Thymus (tissue), 11 donors: Measurements from ENCODE around the gene LYZL1. TPM values are rescaled to one million over a fixed set of nuclear protein-coding genes. Genes with fewer than 3 reads are reported as not detected.
"Not testable (repeated sequence)": the region's sequence is repeated elsewhere in the genome, so short reads cannot be mapped to it uniquely, and the experiment has no call there.

ENCODE experiments used
- DNase-seq, 9 donors: peaks; one replicate each; pipeline ENCODE4 v3.0.0-alpha.2; 2013; ENCODE audit warnings: low spot score in 9 of 9, low read depth in 6 of 9, missing footprints in 1 of 9
- H3K27ac ChIP-seq, 2 donors: one replicate each; pipeline ENCODE4 v1.5.1; 2013; ENCODE audit warnings: control low read depth in 1 of 2, low read depth in 1 of 2, low read length in 1 of 2, mild to moderate bottlenecking in 1 of 2, moderate library complexity in 1 of 2
- H3K27me3 ChIP-seq, 2 donors: one replicate each; pipeline ENCODE4 v1.5.1; 2013; ENCODE audit warnings: low read length in 1 of 2; ENCODE audit not compliant: control insufficient read depth in 2 of 2, insufficient read depth in 1 of 2
- H3K36me3 ChIP-seq, 2 donors: one replicate each; pipeline ENCODE4 v1.5.1; 2013; ENCODE audit warnings: low read length in 1 of 2, mild to moderate bottlenecking in 1 of 2, moderate library complexity in 1 of 2; ENCODE audit not compliant: control insufficient read depth in 2 of 2, insufficient read depth in 2 of 2
- H3K4me1 ChIP-seq, 2 donors: one replicate each; pipeline ENCODE4 v1.5.1; 2013; ENCODE audit warnings: low read length in 2 of 2; ENCODE audit not compliant: control insufficient read depth in 2 of 2, insufficient read depth in 2 of 2
- H3K4me3 ChIP-seq, 2 donors: one replicate each; pipeline ENCODE4 v1.5.1; 2013; ENCODE audit warnings: low read length in 2 of 2, control low read depth in 1 of 2, mild to moderate bottlenecking in 1 of 2
- H3K9me3 ChIP-seq, 2 donors: one replicate each; pipeline ENCODE4 v1.5.1; 2013; ENCODE audit warnings: low read length in 1 of 2, mild to moderate bottlenecking in 1 of 2; ENCODE audit not compliant: control insufficient read depth in 2 of 2, insufficient read depth in 1 of 2
- WGBS: extraction: QIAGEN DNeasy Blood & Tissue Kit; methylation state at CpG from one replicate; pipeline ENCODE4 v1.1.7; 2013; 5-methylcytosine and 5-hydroxymethylcytosine counted together
- polyA plus RNA-seq: library from polyadenylated mRNA; stranded (reverse); fragments of 200-250 nt; gene quantifications from one replicate; pipeline ENCODE4 v1.2.3, GENCODE V29; 2013
- total RNA-seq: library from RNA; stranded (reverse); fragments of 120-200 nt; gene quantifications from one replicate; pipeline ENCODE4 v1.2.4, GENCODE V29; 2013
- donor health status: healthy.

LYZL1 gene
- total and polyA plus RNA-seq, 2 donors, result not detected

- Histone ChIP-seq H3K27me3 (no peaks in the 10 kb centered on the region), H3K4me1 (peaks cover 0 to 4% of the 10 kb centered on the region in 2 donors), H3K9me3 (no peaks in the 10 kb centered on the region), H3K4me3 (no peak overlapping the region), H3K27ac (no peak overlapping the region), H3K36me3 (no peaks in the 10 kb centered on the region)
- WGBS, result 94% methylated on average over 9 of the region's 9 CpGs
- DNase-seq, result no peak
These were observed 57.6 kb downstream of the LYZL1 start for GRCh38 chr10:29346296-29347001.

GRCh38 chr10:29348836-29349235, 60.0 kb downstream of the LYZL1 start:
- no peaks in the 10 kb centered on the region for H3K9me3 ChIP-seq
- no peaks in the 10 kb centered on the region for H3K27me3 ChIP-seq
- H3K36me3 ChIP-seq, result no peaks in the 10 kb centered on the region
- H3K27ac ChIP-seq, result no peak overlapping the region
- H3K4me1 ChIP-seq, result peaks cover 0 to 2% of the 10 kb centered on the region in 2 donors
- 77% methylated on average over 5 of the region's 5 CpGs for WGBS
- no peak overlapping the region for H3K4me3 ChIP-seq
- no peak for DNase-seq

GRCh38 chr10:29353305-29353704, 64.4 kb downstream of the LYZL1 start:
- WGBS, result 91% methylated on average over 3 of the region's 3 CpGs

GRCh38 chr10:29353887-29354561, 65.2 kb downstream of the LYZL1 start:
- Histone ChIP-seq H3K36me3 (no peaks in the 10 kb centered on the region), H3K27me3 (no peaks in the 10 kb centered on the region), H3K4me3 (no peak overlapping the region), H3K9me3 (no peaks in the 10 kb centered on the region), H3K27ac (no peak overlapping the region), H3K4me1 (no peaks in the 10 kb centered on the region)
- WGBS, result 98% methylated on average over 3 of the region's 3 CpGs
- no peak for DNase-seq

More at GRCh38 chr10:29353305-29353704, 64.4 kb downstream of the LYZL1 start:
- H3K36me3 ChIP-seq, result no peaks in the 10 kb centered on the region
- no peak overlapping the region for H3K27ac ChIP-seq
- no peaks in the 10 kb centered on the region for H3K9me3 ChIP-seq
- no peak for DNase-seq
- no peaks in the 10 kb centered on the region for H3K4me1 ChIP-seq
- H3K4me3 ChIP-seq, result no peak overlapping the region
- no peaks in the 10 kb centered on the region for H3K27me3 ChIP-seq

GRCh38 chr10:29355411-29355991, 66.6 kb downstream of the LYZL1 start:
- Histone ChIP-seq H3K27me3 (no peaks in the 10 kb centered on the region), H3K36me3 (no peaks in the 10 kb centered on the region), H3K27ac (no peak overlapping the region), H3K4me1 (no peaks in the 10 kb centered on the region), H3K4me3 (no peak overlapping the region), H3K9me3 (no peaks in the 10 kb centered on the region)
- DNase-seq, result no peak
- WGBS, result 72% methylated on average over 6 of the region's 6 CpGs

GRCh38 chr10:29356931-29357330, 68.1 kb downstream of the LYZL1 start:
- no peaks in the 10 kb centered on the region for H3K27me3 ChIP-seq
- whole genome bisulfite sequencing, result 98% methylated on average over 2 of the region's 2 CpGs
- no peak for DNase-seq

GRCh38 chr10:29358010-29358616, 69.2 kb downstream of the LYZL1 start:
- Histone ChIP-seq H3K27me3 (no peaks in the 10 kb centered on the region), H3K27ac (no peak overlapping the region), H3K4me3 (no peak overlapping the region), H3K9me3 (no peaks in the 10 kb centered on the region), H3K4me1 (no peaks in the 10 kb centered on the region), H3K36me3 (no peaks in the 10 kb centered on the region)
- no peak for DNase-seq
- WGBS, result 97% methylated on average over 12 of the region's 12 CpGs

More at GRCh38 chr10:29356931-29357330, 68.1 kb downstream of the LYZL1 start:
- no peaks in the 10 kb centered on the region for H3K9me3 ChIP-seq
- H3K4me3 ChIP-seq, result no peak overlapping the region
- no peak overlapping the region for H3K27ac ChIP-seq
- no peaks in the 10 kb centered on the region for H3K4me1 ChIP-seq
- no peaks in the 10 kb centered on the region for H3K36me3 ChIP-seq

- 93% methylated on average over 18 of the region's 18 CpGs for WGBS
- not testable (repeated sequence) for H3K4me1 ChIP-seq, H3K4me3 ChIP-seq, H3K27me3 ChIP-seq, H3K27ac ChIP-seq, H3K9me3 ChIP-seq, H3K36me3 ChIP-seq, DNase-seq
These were observed 71.5 kb downstream of the LYZL1 start for GRCh38 chr10:29360215-29360853.
